Loucy (cell line): ENCODE measurements around the gene DIS3L.

ENCODE experiments used
- H2AFZ ChIP-seq: fragments of 200-600 bp; sonication (generic); 2 replicates; pipeline ENCODE4 v1.6.0; 2016; ENCODE audit warnings: antibody characterized with exemption, mild to moderate bottlenecking, low read length, moderate library complexity
- H3F3A ChIP-seq: fragments of 200-600 bp; 2 replicates; pipeline ENCODE4 v1.6.0; 2016; ENCODE audit warnings: antibody characterized with exemption, low read depth, mild to moderate bottlenecking
- H3K27me3 ChIP-seq: fragments of 200-600 bp; sonication (generic); 2 replicates; pipeline ENCODE4 v1.6.1; 2014; ENCODE audit warnings: low read length, mild to moderate bottlenecking; ENCODE audit not compliant: insufficient read depth, poor library complexity, severe bottlenecking
- H3K36me3 ChIP-seq: fragments of 200-600 bp; sonication (generic); 2 replicates; pipeline ENCODE4 v1.6.1; 2016; ENCODE audit warnings: low read length; ENCODE audit not compliant: insufficient read depth
- H3K4me1 ChIP-seq: fragments of 200-600 bp; sonication (generic); 2 replicates; pipeline ENCODE4 v1.5.1; 2014; ENCODE audit warnings: low read length, mild to moderate bottlenecking; ENCODE audit not compliant: insufficient read depth, poor library complexity, severe bottlenecking
- H3K4me2 ChIP-seq: fragments of 200-600 bp; sonication (generic); 2 replicates; pipeline ENCODE4 v1.6.0; 2014; ENCODE audit warnings: antibody characterized with exemption, low read length, low read depth, mild to moderate bottlenecking; ENCODE audit not compliant: poor library complexity, severe bottlenecking
- H3K4me3 ChIP-seq: fragments of 200-600 bp; sonication (generic); 2 replicates; pipeline ENCODE4 v1.5.1; 2014; ENCODE audit warnings: low read length, mild to moderate bottlenecking, mixed read lengths; ENCODE audit not compliant: poor library complexity, severe bottlenecking
- H3K79me2 ChIP-seq: fragments of 200-600 bp; sonication (generic); 2 replicates; pipeline ENCODE4 v1.6.1; 2014; ENCODE audit warnings: low read length; ENCODE audit not compliant: insufficient read depth
- H3K9ac ChIP-seq: fragments of 200-600 bp; sonication (generic); 2 replicates; pipeline ENCODE4 v1.6.0; 2014; ENCODE audit warnings: mild to moderate bottlenecking, low read depth, low read length, moderate library complexity; ENCODE audit not compliant: poor library complexity, severe bottlenecking
- H3K9me2 ChIP-seq: fragments of 200-600 bp; sonication (generic); replicated peaks from 2 replicates; pipeline ENCODE4 v1.6.1; 2016; ENCODE audit warnings: low read depth, low read length, mixed read lengths
- H3K9me3 ChIP-seq: fragments of 200-600 bp; sonication (generic); 2 replicates; pipeline ENCODE4 v1.6.1; 2014; ENCODE audit warnings: mild to moderate bottlenecking, antibody characterized with exemption, low read length, low read depth; ENCODE audit not compliant: insufficient read depth
- H4K20me1 ChIP-seq: fragments of 200-600 bp; sonication (generic); 2 replicates; pipeline ENCODE4 v1.6.0; 2014; ENCODE audit warnings: antibody characterized with exemption, low read length, mild to moderate bottlenecking; ENCODE audit not compliant: insufficient read depth, poor library complexity, severe bottlenecking
- CTCF ChIP-seq: fragments of 200-600 bp; sonication (generic); conservative IDR thresholded peaks from 2 replicates; pipeline ENCODE4 v1.5.1; 2014; ENCODE audit warnings: mild to moderate bottlenecking, antibody characterized with exemption, low read length
- EZH2phosphoT487 ChIP-seq: fragments of 200-600 bp; IDR thresholded peaks from 2 replicates; pipeline ENCODE4 v1.6.1; 2018; ENCODE audit warnings: antibody characterized with exemption, mild to moderate bottlenecking, moderate library complexity, borderline replicate concordance

DIS3L gene

GRCh38 chr15:66287461-66288057 lies 5.8 kb upstream of the DIS3L start:
- H2AFZ ChIP-seq, result no peak overlapping the region
- TF ChIP-seq CTCF, result peak; percentile 49
- TF ChIP-seq EZH2phosphoT487, result no peak
- H4K20me1 ChIP-seq, result no peaks in the 10 kb centered on the region
- no peaks in the 10 kb centered on the region for H3F3A ChIP-seq
- H3K4me1 ChIP-seq, result peaks cover 19% of the 10 kb centered on the region
- no peaks in the 10 kb centered on the region for H3K9me2 ChIP-seq
- H3K79me2 ChIP-seq, result peaks cover 8% of the 10 kb centered on the region
- H3K4me2 ChIP-seq, result no peak overlapping the region
- no peaks in the 10 kb centered on the region for H3K36me3 ChIP-seq
- H3K27me3 ChIP-seq, result no peaks in the 10 kb centered on the region
- no peaks in the 10 kb centered on the region for H3K9me3 ChIP-seq
- H3K4me3 ChIP-seq, result no peak overlapping the region
- no peak overlapping the region for H3K9ac ChIP-seq

GRCh38 chr15:66288093-66288492 lies 5.3 kb upstream of the DIS3L start:
- Histone ChIP-seq H3K36me3 (no peaks in the 10 kb centered on the region), H3K27me3 (no peaks in the 10 kb centered on the region), H2AFZ (no peak overlapping the region), H3K9me3 (no peaks in the 10 kb centered on the region), H3K9me2 (no peaks in the 10 kb centered on the region), H3K4me3 (no peak overlapping the region), H3K4me2 (no peak overlapping the region), H4K20me1 (no peaks in the 10 kb centered on the region), H3K79me2 (peaks cover 13% of the 10 kb centered on the region), H3F3A (no peaks in the 10 kb centered on the region), H3K9ac (no peak overlapping the region), H3K4me1 (peaks cover 22% of the 10 kb centered on the region)
- no peak for TF ChIP-seq CTCF
- no peak for TF ChIP-seq EZH2phosphoT487

GRCh38 chr15:66288551-66289185 lies 4.7 kb upstream of the DIS3L start:
- Histone ChIP-seq H3K4me2 (no peak overlapping the region), H3K9me2 (no peaks in the 10 kb centered on the region), H3K79me2 (peaks cover 15% of the 10 kb centered on the region), H2AFZ (no peak overlapping the region), H3K36me3 (no peaks in the 10 kb centered on the region), H4K20me1 (no peaks in the 10 kb centered on the region), H3K9me3 (no peaks in the 10 kb centered on the region), H3F3A (no peaks in the 10 kb centered on the region), H3K27me3 (no peaks in the 10 kb centered on the region), H3K4me1 (peaks cover 22% of the 10 kb centered on the region), H3K4me3 (no peak overlapping the region), H3K9ac (no peak overlapping the region)
- TF ChIP-seq EZH2phosphoT487 (no peak), CTCF (no peak)
